OCI-LY7 (cell line): ENCODE results near the gene IRF3.

Experiments
- CTCF ChIP-seq: fragments of 200-600 bp; sonication (generic); conservative IDR thresholded peaks from 2 replicates; pipeline ENCODE4 v1.5.1; 2014; ENCODE audit warnings: mild to moderate bottlenecking, antibody characterized with exemption, low read length, moderate library complexity, mixed read lengths
- EZH2phosphoT487 ChIP-seq: fragments of 200-600 bp; sonication (generic); IDR thresholded peaks from 2 replicates; pipeline ENCODE4 v1.6.1; 2018; ENCODE audit warnings: low read depth, borderline replicate concordance, mild to moderate bottlenecking, mixed run types, antibody characterized with exemption, low read length, moderate library complexity, mixed read lengths

GRCh38 chr19:49684983-49685553 is 19.4 kb upstream of the IRF3 start:
- TF ChIP-seq CTCF: no peak
- TF ChIP-seq EZH2phosphoT487: no peak
